ENCODE results near the gene HECW1.

HECW1 gene

DNA sequence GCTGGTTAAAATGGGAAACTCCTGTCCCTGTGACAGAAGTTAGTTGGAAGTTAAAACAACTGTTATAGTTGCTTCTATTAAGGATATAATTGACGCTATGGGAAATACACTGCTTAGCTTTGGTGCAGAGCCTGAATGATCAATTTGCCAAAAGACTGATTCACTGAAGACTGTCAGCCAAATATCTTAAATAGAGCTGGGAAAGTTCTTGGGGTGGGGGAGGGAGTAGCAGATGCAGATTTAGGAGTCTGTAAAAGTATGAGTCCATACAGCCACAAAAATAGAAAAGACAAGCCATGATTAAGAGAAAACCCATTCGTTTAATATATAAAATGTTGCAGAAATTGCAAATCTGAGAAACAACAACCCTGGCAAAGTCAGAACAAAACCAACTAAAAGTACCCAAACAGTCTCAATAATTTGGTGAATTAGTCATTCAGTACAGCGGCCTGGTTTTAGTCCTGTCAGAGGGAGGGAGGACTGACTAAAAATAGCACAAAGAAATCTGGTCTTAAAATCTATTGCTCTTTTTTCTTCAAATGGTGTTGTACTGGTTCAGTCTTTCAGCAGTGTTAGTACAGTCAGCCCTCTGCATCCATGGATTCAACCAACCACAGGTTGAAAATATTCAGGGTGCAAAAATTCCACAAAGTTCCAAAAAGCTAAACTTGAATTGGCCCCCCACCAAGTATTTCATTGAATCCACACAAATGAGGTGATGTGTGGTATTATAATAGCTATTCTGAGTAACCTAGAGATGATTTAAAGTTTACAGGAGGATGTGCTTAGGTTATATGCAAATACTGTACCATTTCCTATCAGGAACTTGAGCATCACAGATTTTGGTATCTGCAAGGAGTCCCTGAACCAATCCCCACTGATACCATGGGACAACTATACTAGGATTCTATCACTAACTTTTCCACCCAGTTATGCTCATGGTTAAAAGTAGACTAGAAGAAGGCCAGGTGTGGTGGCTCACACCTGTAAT is 500.4 kb downstream of the HECW1 start:
- no peak overlapping the region for H3K4me3 ChIP-seq (ENCODE audit: low read length)
- no peak for TF ChIP-seq ZNF274 (IDR thresholded peaks at IDR 0.05; ENCODE audit: low read depth, low read length)
